Measurements from ENCODE around the gene UROD.
A peak's percentile ranks its signal among the peaks of the same experiment; 100 is the strongest.
"Not testable (repeated sequence)": the region's sequence is repeated elsewhere in the genome, so short reads cannot be mapped to it uniquely, and the experiment has no call there.

Gene UROD

DNA sequence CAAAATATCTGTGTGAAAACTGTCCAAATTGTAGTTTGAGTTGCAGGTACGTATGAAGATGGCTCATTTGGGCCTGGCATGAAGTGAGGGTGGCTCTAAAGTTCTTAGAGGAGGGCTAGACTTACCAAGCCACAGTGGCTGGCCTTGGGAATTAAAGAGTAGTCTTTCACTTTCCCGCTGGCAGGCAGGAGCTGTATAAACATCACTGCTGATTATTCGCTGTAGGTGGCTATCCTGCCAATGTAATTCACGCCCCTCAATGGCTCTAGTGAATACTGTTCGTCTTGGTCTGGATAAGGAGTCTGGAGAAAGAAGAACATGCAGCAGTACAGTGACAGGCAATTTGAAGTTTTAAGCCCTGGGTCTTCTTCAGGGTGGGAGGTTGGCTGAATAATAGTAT, 31.0 kb downstream of the UROD start:
- DNase-seq, result no peak

- no peak for DNase-seq
Measured at GRCh38 chr1:45044916-45045315, 32.9 kb downstream of the UROD start.

- DNase-seq, result no peak
Measured at GRCh38 chr1:45047032-45047431, 35.0 kb downstream of the UROD start.

DNA sequence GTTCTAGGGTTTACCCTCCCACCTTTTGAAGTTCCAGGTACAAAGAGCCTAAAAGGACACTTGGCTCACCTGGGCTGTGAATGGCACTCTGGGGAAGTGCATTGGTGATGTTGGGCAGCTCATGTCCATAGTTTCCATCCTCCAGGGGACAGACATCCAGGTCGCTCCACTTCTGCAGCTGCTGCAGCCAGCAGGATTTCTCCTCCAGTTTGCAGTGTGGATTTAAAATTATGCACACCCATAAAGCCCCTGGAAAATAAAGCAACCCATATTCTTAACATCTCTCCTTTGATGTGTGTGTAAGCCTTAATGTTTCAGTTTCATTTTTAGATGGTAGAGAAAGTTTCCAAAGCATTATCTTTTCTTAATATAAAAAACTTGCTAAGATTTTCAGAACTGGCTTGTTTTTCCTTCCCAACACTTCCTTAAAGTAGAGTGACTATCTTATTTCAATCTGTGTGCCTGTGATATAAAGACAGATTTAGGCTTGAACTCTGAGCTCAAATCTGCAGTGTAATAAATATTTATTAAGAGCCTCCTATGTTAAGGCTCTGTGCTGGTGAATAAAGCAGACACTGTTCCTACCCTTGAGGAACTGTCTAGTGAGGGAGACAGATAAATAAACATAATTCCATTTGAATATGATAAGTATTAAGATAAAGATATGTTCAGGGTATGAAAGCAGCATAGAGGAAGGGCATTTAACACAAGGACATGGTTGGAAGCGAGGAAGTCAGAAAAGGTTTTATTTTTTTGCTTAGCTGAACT, 39.1 kb downstream of the UROD start:
- peak; percentile 2 for DNase-seq

GRCh38 chr1:45057542-45057941, 45.5 kb downstream of the UROD start:
- no peak for DNase-seq

DNA sequence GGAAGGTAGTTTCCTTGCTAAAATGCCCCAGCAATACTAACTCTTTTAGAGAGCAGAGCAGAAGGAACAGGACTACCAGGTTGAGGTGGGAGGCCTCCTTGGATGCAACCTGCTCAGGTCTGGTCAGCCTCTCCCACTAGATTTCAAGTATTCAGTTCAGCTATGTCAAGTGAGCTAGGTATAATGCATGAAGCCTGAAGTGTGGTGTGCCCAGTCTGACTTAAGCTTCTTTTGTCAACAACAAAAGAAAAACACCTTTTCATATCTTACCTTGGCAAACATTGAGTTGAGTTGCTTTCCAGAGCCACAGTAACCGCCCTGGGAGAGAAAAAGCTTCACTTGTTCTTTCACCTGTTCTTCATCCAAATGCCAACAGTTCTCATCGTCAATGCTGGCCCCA, 47.8 kb downstream of the UROD start:
- DNase-seq, result no peak

DNA sequence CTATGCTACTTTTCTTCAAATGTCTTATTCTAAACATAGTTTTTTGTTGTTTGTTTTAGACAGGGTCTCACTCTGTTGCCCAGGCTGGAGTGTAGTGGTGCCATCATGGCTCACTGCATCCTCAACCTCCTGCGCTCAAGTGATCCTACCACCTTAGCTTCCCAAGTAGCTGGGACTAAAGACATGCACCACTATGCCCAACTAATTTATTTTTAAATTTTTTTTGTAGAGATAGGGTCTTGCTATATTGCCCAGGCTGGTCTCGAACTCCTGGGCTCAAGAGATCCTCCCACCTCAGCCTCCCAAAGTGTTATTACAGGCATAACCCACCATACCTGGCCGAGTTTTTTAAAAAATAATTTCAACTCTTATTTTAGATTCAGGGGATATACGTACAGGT, 50.4 kb downstream of the UROD start:
- DNase-seq, result not testable (repeated sequence)

DNA sequence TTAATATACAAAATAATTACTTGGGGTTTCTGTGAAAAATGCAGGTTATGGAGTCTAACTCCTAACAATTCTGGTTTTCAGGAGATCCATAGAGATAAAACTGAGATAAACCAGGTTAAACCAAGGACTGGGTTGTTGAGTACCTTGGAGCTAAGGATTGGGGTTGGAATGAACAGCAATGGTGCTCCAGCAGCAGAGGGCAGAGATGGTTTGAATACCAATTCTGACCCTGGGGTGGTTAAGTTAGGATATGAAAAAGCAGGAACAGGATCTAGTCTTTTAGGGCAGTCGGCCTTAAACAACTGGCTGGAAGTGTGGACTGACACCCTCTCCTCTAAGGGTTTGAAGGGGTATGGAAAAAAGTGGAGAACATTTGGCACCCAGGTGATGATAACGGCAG, 53.0 kb downstream of the UROD start:
- no peak for DNase-seq
